ENCODE measurements around the gene PDE11A.
"Not testable (repeated sequence)": the region's sequence is repeated elsewhere in the genome, so short reads cannot be mapped to it uniquely, and the experiment has no call there.

Gene PDE11A

DNA sequence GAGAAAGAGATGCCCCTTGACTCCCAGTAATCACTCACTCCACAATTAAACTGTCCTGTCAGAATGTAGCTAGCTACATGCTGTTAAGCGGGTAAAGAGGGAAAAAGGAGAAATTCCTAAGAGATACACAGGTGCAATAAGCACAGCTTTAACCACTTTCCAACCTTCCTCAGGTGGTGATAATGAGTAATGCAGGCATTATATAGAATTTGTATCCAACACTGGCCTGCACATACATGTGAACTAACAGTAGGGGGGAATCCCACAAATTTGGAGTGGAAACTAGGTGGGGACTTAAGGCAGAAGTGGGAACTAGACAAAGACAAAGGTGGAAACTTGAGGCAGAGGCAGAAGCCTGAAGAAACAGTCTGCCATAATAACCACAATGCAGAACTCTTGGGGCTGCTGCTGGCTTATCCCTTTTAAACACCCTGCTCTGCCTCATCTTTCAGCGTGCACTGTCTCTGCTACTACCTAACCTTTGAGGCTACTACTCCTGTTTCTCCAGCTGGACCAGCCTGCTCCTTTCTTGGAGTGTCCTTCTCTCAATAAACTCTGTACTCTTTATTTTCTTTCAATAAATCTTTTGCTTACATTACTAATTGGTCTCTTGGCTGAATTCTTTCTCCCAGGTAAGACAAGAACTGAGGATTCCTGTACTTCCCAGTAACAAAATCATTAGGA lies 259.7 kb downstream of the PDE11A start:
- no peak for DNase-seq

- DNase-seq: no peak
Observed at GRCh38 chr2:177810906-177811305, 261.7 kb downstream of the PDE11A start.

DNA sequence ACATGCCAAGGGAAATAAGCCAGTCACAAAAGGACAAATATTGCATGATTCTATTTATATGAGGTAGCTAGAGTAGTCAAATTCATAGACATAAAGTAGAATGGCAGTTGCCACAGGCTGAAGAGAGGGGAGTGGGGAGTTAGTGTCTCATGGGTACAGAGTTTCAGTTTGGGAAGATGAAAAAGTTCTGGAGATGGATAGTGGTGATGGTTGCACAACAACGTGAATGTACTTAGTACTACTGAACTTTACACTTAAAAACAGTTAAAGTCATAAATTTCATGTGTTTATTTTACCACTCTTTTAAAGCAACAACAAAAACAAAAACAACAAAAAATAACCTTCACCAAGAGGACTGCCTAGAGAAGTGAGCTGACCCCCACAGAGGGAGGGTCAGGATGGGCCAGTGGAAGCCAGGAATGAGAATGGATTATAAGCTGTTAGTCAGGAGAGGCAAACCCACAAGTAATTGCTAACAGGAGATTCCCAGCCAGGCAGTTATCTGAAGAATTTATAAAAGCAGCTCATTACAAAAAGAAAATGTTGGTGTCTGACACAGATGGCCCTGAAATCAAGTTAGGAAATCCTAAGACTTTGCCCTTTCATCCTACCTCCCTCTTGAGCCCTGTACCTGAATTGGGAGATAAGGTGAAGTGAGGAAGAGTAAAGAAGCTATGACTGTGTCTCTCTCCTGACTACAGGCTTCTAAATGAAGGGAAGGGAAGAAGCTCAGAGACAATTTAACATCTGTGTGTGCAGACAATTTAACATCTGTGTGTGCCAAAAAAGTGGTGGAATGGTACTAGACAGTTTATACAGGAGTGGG lies 263.4 kb downstream of the PDE11A start:
- no peak for DNase-seq

- no peak for DNase-seq
Observed at GRCh38 chr2:177806025-177806424, 266.6 kb downstream of the PDE11A start.

DNA sequence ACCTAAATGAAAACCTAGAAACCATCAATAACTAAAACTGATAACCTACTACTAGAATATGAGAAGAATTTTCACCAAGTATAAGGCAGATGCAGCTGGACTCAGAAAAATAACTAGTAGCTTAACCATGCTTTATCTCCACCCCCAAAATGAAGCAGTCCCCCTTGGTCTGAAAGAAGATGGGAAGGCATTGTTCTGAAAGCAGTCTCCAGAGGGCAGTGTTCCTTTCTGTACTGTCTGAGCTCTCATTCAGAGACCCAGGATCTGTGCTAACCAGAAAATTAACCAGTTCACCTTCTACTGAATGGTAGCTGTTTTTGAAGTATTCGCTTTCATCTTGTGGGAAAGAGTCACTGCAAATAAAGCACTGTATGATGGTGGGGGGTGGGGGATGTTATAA lies 273.0 kb downstream of the PDE11A start:
- DNase-seq: peak; percentile 7

DNA sequence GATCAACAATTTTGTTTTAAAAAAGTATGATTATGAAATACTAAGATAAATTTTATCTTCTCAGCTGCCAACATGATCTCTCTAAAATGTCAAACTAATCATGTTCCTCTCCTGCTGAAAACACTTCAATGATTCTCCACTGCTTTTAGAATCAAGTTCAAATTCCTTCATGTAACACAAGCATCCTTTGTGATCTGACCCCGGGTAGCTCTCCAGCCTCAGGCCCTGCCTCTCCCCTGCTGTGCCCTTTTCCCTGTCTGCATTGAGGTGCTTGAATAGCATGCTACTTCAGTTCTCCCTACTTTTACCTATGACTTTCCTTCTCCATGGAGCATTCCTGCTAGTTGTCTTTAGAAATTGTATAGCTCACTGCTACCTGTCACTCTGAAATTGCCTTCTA lies 274.8 kb downstream of the PDE11A start:
- peak; percentile 19 for DNase-seq

DNA sequence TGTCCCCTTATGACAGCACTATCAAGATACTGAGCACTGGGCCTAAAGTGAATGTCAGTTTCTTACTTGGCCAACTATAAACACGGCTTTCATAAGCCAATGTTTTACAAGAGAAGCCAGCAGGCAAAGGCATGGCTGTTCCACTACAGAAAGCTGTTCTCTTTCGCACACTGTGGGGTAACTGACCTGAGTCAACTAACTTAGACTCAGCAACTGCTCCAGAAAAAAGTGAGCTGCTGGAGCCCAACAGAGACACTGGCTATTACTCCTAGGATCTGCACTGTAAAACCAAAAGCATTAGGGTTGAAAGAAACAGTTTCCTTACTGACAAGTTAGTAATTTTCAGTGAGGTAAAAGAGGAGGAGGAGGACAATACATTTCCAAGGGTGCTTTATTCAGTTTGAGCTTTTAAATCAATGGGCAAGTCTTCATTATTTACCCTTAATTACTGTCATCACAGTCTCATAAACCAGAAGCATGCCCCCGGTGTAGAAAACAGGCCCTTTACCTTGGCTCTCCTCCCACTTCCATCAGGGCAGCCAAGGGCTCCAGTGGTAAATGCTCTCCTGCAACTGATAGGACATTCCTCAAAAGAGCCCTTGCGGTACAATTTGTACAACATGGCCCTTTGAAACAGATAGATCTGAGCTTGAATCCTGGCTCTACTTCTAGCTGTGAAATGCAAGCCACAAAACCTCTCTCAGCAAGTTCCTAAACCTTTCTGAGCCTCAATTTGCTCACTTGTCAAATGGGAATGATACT lies 275.7 kb downstream of the PDE11A start:
- DNase-seq: no peak

GRCh38 chr2:177796011-177796410 lies 276.6 kb downstream of the PDE11A start:
- DNase-seq: no peak

- not testable (repeated sequence) for DNase-seq
Observed at GRCh38 chr2:177785143-177785542, 287.4 kb downstream of the PDE11A start.

DNA sequence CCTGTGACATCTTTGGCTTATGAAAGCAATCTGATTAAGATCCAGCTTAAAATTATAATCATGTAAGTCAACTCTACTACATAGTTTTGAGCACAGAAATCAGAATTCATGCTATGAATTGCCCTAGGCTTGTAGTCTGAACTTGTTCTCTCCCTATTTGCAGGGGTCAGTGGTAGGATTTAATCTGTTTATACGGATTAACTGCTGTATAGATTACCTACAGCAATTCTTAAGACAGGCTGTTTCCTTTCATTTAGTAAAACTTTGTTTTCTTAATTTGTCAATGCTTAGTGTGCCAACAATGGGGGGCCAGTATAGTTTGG lies 287.9 kb downstream of the PDE11A start:
- no peak for DNase-seq

GRCh38 chr2:177783835-177784744 lies 288.5 kb downstream of the PDE11A start:
- DNase-seq: no peak

DNA sequence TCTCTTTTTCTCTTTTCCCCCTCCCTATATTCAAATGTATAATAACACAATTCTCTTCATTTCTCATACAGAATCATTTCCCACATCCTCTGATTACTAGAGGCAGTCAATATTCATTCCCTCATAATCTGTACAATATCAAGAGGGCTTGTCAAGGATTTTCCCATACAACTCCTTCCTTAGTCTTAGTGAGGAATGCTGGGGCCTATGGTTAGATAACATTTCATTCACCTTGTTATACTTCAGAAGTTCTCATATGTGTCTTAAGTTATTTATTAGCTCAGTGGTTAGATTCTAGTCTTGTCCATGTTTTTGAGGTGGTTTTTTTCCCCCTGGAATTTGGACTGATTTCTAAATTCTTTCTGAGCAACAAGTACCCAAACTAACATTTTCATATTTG lies 289.5 kb downstream of the PDE11A start:
- DNase-seq: no peak

GRCh38 chr2:177782613-177783012 lies 290.0 kb downstream of the PDE11A start:
- no peak for DNase-seq

DNA sequence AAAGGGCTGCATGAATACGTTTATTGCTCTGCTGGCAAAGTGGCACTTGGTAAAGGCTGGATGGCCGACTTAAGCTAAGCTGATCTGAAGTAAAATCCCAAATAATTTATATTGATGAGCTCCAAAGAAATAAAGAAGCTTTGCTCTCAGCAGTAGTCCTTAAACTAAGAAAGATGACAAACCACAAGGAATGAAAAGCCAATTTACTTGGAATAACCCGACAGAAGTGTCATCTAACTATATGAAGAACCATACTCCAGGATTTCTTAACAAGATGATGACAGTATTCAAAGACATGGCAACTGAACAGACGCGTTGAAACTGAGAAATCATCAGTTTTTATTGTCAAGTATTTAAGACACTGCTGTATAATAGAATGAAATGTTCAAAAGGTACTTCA lies 294.1 kb downstream of the PDE11A start:
- DNase-seq: no peak

DNA sequence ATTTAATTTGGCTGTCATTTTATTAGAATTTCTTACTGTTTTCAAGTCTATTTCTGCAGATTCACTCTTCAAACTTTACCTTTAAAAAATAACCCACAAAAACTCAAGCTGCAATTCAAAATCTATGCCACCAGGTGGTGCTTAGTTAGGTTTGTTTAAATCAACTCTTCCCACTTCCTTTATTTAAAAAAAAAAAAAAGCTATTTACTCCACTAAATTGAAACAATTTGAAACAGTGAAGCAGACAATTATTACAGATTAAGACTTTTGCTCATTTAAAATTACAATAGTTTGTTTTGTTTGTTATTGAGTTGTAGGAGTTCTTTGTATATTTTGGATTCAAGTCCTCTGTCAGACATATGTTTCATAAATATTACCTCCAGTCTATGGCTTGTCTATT lies 300.0 kb downstream of the PDE11A start:
- no peak for DNase-seq

- no peak for DNase-seq
Observed at GRCh38 chr2:177771191-177771590, 301.4 kb downstream of the PDE11A start.

DNA sequence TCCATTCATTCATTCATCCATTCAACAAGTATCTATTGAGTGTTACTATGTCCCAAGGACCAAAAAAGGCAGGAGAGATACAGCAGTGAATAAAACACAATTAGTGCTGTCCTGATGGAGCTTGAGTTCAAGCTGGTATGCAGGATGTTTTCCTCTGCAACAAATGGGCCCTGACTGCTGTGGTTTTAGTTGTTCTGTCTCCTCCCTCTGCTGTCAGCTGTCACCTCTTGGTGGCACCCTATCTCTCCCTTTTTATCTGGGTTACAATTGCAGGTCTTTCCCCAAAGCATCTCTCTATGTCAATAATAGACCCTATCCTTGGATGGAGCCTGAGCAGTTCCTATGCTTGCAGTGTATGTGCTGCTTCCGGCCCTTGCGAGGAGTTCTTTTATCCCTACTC lies 304.8 kb downstream of the PDE11A start:
- no peak for DNase-seq

GRCh38 chr2:177765698-177766097 lies 306.9 kb downstream of the PDE11A start:
- DNase-seq: no peak

GRCh38 chr2:177763531-177764265 lies 308.9 kb downstream of the PDE11A start:
- peak; percentile 89 for DNase-seq

DNA sequence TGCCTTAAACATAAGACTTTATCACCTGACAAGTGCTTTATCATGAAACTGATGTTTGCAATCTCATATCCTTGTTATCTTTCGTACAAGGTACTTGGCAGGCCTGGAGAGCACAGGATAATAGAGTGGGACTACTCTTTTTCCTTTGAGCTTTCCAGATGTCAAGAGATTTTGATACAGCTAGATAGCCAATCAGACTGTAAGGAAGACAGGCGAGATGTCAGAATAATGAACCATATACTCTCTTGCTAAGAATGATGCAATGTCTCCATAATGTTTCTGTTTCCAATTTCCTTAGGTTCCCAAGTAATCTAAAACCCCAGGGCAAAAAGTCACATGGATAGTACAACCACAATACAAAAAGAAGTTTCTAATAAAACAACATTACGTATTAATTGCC lies 313.1 kb downstream of the PDE11A start:
- no peak for DNase-seq

- peak; percentile 78 for DNase-seq
Observed at GRCh38 chr2:177758591-177759371, 313.8 kb downstream of the PDE11A start.

All from retina (tissue), 1 donor.